HCT116 (cell line): ENCODE data around the gene SLC38A6.

Source experiments
- EGR1 ChIP-seq: IDR thresholded peaks from 2 replicates; pipeline ENCODE4 v1.6.1; 2012; ENCODE audit warnings: low read depth
- EZH2 ChIP-seq: fragments of 200-600 bp; sonication (generic); IDR thresholded peaks from 2 replicates; pipeline ENCODE4 v1.6.1; 2017; ENCODE audit warnings: antibody characterized with exemption, mixed run types
- EZH2phosphoT487 ChIP-seq: fragments of 200-600 bp; IDR thresholded peaks from 2 replicates; pipeline ENCODE4 v1.6.1; 2018; ENCODE audit warnings: antibody characterized with exemption, borderline replicate concordance
- FOSL1 ChIP-seq: IDR thresholded peaks from 2 replicates; pipeline ENCODE4 v1.6.1; 2012; ENCODE audit warnings: low read depth
- POLR2AphosphoS5 ChIP-seq: IDR thresholded peaks from 2 replicates; pipeline ENCODE4 v1.6.1; 2011; ENCODE audit warnings: mild to moderate bottlenecking, low read depth, low read length, moderate library complexity
- RAD21 ChIP-seq: IDR thresholded peaks from 2 replicates; pipeline ENCODE4 v1.6.1; 2012; ENCODE audit warnings: low read depth, mild to moderate bottlenecking
- YY1 ChIP-seq: IDR thresholded peaks from 2 replicates; pipeline ENCODE4 v1.6.1; 2011; ENCODE audit warnings: low read length, low read depth, moderate library complexity, mild to moderate bottlenecking; ENCODE audit not compliant: insufficient replicate concordance; ENCODE audit errors: extremely low read depth
- TF ChIP-seq, protein P1 (sequence below), 3 experiments: fragments of 200-600 bp in 1 of 3; sonication (generic) in 1 of 3; IDR thresholded peaks in 2 of 3; conservative IDR thresholded peaks in 1 of 3; 2 replicates each; pipeline ENCODE4 v1.5.1; 2012 to 2017; ENCODE audit warnings: low read depth in 2 of 3, low read length in 2 of 3, antibody characterized with exemption in 1 of 3, borderline replicate concordance in 1 of 3, control low read depth in 1 of 3, mild to moderate bottlenecking in 1 of 3, mixed read lengths in 1 of 3, mixed run types in 1 of 3, moderate library complexity in 1 of 3; ENCODE audit not compliant: insufficient read depth in 1 of 3
- TF ChIP-seq, protein P2 (sequence below): IDR thresholded peaks from 2 replicates; pipeline ENCODE4 v1.6.1; 2012; ENCODE audit warnings: low read depth
- TF ChIP-seq, protein P3 (sequence below): IDR thresholded peaks from 2 replicates; pipeline ENCODE4 v1.6.1; 2012

DNA sequence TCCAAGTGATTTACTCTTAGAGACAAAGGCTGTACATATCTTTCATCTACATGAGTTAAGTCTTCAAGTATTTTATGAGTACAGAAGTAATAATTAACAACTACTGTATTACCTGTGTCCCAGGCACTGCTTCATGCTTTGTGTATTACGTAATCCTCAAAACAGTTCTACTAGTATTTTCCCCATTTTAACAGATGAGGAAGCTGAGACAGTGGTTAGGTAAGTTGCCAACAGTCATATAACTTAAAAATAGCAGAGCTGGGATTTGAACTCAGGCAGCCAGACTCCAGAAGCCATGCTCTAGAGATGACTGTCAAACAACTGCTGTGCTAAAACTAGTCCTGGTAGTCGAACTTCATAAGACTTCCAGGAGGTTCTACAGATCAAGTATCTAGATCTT, 10.9 kb upstream of the SLC38A6 start:
- TF ChIP-seq, protein P1, sequence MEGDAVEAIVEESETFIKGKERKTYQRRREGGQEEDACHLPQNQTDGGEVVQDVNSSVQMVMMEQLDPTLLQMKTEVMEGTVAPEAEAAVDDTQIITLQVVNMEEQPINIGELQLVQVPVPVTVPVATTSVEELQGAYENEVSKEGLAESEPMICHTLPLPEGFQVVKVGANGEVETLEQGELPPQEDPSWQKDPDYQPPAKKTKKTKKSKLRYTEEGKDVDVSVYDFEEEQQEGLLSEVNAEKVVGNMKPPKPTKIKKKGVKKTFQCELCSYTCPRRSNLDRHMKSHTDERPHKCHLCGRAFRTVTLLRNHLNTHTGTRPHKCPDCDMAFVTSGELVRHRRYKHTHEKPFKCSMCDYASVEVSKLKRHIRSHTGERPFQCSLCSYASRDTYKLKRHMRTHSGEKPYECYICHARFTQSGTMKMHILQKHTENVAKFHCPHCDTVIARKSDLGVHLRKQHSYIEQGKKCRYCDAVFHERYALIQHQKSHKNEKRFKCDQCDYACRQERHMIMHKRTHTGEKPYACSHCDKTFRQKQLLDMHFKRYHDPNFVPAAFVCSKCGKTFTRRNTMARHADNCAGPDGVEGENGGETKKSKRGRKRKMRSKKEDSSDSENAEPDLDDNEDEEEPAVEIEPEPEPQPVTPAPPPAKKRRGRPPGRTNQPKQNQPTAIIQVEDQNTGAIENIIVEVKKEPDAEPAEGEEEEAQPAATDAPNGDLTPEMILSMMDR (IDR thresholded peaks at IDR 0.05 in 2 of 3, conservative IDR thresholded peaks at IDR 0.05 in 1 of 3; ENCODE audit: borderline replicate concordance in 1 of 3, insufficient read depth in 1 of 3, low read depth in 2 of 3, low read length in 2 of 3), result no peak
- TF ChIP-seq FOSL1 (no peak), EZH2phosphoT487 (no peak), POLR2AphosphoS5 (no peak), EGR1 (no peak), YY1 (no peak), EZH2 (no peak), RAD21 (no peak)
- TF ChIP-seq, protein P2, sequence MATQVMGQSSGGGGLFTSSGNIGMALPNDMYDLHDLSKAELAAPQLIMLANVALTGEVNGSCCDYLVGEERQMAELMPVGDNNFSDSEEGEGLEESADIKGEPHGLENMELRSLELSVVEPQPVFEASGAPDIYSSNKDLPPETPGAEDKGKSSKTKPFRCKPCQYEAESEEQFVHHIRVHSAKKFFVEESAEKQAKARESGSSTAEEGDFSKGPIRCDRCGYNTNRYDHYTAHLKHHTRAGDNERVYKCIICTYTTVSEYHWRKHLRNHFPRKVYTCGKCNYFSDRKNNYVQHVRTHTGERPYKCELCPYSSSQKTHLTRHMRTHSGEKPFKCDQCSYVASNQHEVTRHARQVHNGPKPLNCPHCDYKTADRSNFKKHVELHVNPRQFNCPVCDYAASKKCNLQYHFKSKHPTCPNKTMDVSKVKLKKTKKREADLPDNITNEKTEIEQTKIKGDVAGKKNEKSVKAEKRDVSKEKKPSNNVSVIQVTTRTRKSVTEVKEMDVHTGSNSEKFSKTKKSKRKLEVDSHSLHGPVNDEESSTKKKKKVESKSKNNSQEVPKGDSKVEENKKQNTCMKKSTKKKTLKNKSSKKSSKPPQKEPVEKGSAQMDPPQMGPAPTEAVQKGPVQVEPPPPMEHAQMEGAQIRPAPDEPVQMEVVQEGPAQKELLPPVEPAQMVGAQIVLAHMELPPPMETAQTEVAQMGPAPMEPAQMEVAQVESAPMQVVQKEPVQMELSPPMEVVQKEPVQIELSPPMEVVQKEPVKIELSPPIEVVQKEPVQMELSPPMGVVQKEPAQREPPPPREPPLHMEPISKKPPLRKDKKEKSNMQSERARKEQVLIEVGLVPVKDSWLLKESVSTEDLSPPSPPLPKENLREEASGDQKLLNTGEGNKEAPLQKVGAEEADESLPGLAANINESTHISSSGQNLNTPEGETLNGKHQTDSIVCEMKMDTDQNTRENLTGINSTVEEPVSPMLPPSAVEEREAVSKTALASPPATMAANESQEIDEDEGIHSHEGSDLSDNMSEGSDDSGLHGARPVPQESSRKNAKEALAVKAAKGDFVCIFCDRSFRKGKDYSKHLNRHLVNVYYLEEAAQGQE, result no peak
- TF ChIP-seq, protein P3, sequence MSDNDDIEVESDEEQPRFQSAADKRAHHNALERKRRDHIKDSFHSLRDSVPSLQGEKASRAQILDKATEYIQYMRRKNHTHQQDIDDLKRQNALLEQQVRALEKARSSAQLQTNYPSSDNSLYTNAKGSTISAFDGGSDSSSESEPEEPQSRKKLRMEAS, result no peak
